Measurements from ENCODE around the gene URAD.
"Not testable (repeated sequence)": the region's sequence is repeated elsewhere in the genome, so short reads cannot be mapped to it uniquely, and the experiment has no call there.

Gene URAD

GRCh38 chr13:27988520-27988919 lies at the start of gene URAD:
TSS of gene URAD (minus strand) at chr13:27988693. CDS start at chr13:27988637, 56 bp downstream.
- no peak for DNase-seq

GRCh38 chr13:28037399-28037798 lies 48.9 kb upstream of the URAD start:
- DNase-seq: no peak

- no peak for DNase-seq
Observed at GRCh38 chr13:28035146-28035782, 46.8 kb upstream of the URAD start.

- no peak for DNase-seq
Observed at GRCh38 chr13:28033894-28034655, 45.6 kb upstream of the URAD start.

GRCh38 chr13:28032438-28032837 lies 43.9 kb upstream of the URAD start:
- DNase-seq: not testable (repeated sequence)

- DNase-seq: no peak
Observed at GRCh38 chr13:28031896-28032288, 43.4 kb upstream of the URAD start.

GRCh38 chr13:28031220-28031895 lies 42.9 kb upstream of the URAD start:
- DNase-seq: no peak

- DNase-seq: no peak
Observed at GRCh38 chr13:28027607-28028364, 39.3 kb upstream of the URAD start.

- no peak for DNase-seq
Observed at GRCh38 chr13:28027071-28027470, 38.6 kb upstream of the URAD start.

- DNase-seq: no peak
Observed at GRCh38 chr13:28026508-28026907, 38.0 kb upstream of the URAD start.

- no peak for DNase-seq
Observed at GRCh38 chr13:28022848-28023518, 34.5 kb upstream of the URAD start.

- no peak for DNase-seq
Observed at GRCh38 chr13:28014301-28014700, 25.8 kb upstream of the URAD start.

GRCh38 chr13:28013482-28013881 lies 25.0 kb upstream of the URAD start:
- DNase-seq: no peak

- no peak for DNase-seq
Observed at GRCh38 chr13:28012896-28013295, 24.4 kb upstream of the URAD start.

GRCh38 chr13:28012383-28012782 lies 23.9 kb upstream of the URAD start:
- DNase-seq: no peak

- no peak for DNase-seq
Observed at GRCh38 chr13:28010046-28010445, 21.6 kb upstream of the URAD start.

GRCh38 chr13:28005016-28005415 lies 16.5 kb upstream of the URAD start:
- not testable (repeated sequence) for DNase-seq

- DNase-seq: no peak
Observed at GRCh38 chr13:28002886-28003698, 14.6 kb upstream of the URAD start.

- no peak for DNase-seq
Observed at GRCh38 chr13:28001837-28002473, 13.5 kb upstream of the URAD start.

- no peak for DNase-seq
Observed at GRCh38 chr13:28001049-28001448, 12.6 kb upstream of the URAD start.

- DNase-seq: no peak
Observed at GRCh38 chr13:28000567-28000966, 12.1 kb upstream of the URAD start.

Measured in stimulated activated CD4-positive, alpha-beta T cell treated with anti-CD3 and anti-CD28 coated beads, Interleukin-2, amount 100 ng/mL, for 48 hours (primary cell).